ENCODE data around the gene CILP2. TPM values are rescaled to one million over a fixed set of nuclear protein-coding genes. Genes with fewer than 3 reads are reported as not detected.

Gene CILP2
- total and polyA plus RNA-seq, 4 donors = 0.08 to 0.42 (median 0.09) TPM; not detected in 1

DNA sequence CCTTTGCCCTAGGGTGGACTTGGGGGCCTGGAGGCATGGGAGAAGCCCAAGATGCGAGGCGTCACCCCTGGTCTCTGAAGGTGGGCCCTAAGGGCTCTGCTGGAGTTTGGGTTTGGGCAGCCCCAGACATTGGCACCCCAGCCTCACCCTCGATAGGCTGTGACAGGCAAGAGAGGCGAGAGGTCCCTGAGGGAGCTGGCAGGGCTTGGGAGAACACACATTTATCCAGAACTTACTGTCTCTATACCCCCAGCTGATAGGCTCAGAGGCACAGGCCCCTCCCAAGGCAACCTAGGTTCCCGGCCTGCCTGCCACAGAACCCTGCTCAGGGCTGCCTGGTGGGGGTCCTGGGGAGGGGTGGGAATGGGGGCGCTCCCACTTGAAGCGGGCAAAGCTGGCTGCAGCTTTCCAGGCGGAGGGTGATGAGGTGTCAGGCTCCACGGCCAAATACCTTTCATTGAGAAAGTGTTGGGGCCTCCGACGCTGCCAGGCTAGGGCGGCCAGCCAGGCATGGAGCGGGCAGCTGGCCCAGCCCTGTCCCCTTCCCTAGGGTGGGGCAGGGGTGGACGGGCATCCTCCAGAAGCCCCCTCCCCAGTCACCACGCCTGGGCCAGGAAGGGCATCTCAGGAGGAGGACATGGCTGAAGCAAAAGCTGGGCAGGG lies 9.7 kb downstream of the CILP2 start:
- 64% methylated on average over 15 of the region's 15 CpGs for WGBS
- Histone ChIP-seq H3K27me3 (ENCODE audit: control insufficient read depth in 4 of 4, insufficient read depth in 4 of 4, low read length in 3 of 4) (peaks cover 0 to 5% (median 0%) of the 10 kb centered on the region in 4 donors), H3K9ac (ENCODE audit: low read depth in 1 of 2, low read length in 2 of 2) (no peak overlapping the region), H3K27ac (ENCODE audit: low read depth in 1 of 2, low read length in 2 of 2) (no peak overlapping the region), H3K9me3 (ENCODE audit: control insufficient read depth in 4 of 4, low read length in 3 of 4) (no peaks in the 10 kb centered on the region), H3K4me1 (ENCODE audit: control insufficient read depth in 4 of 4, insufficient read depth in 4 of 4, low read length in 3 of 4) (no peaks in the 10 kb centered on the region), H3K4me3 (ENCODE audit: low read depth in 1 of 3, low read length in 3 of 3) (no peak overlapping the region), H3K36me3 (ENCODE audit: control insufficient read depth in 4 of 4, insufficient read depth in 3 of 4, low read depth in 1 of 4, low read length in 3 of 4) (no peaks in the 10 kb centered on the region)
- no peak for DNase-seq (ENCODE audit: low spot score)
- TF ChIP-seq RXRA (IDR thresholded peaks at IDR 0.05) (no peak), JUND (IDR thresholded peaks at IDR 0.05) (no peak), REST (IDR thresholded peaks at IDR 0.05) (no peak), GABPA (IDR thresholded peaks at IDR 0.05 in 1 of 2, conservative IDR thresholded peaks at IDR 0.05 in 1 of 2) (no peak), SP1 (IDR thresholded peaks at IDR 0.05) (no peak)

GRCh38 chr19:19548915-19549759 lies 11.1 kb downstream of the CILP2 start:
- DNase-seq (ENCODE audit: low spot score) = no peak
- no peak overlapping the region for H3K4me3 ChIP-seq (ENCODE audit: low read depth in 1 of 3, low read length in 3 of 3)
- no peak for TF ChIP-seq EGR1 (IDR thresholded peaks at IDR 0.05; ENCODE audit: low read depth in 2 of 2)
- no peak for TF ChIP-seq FOXA1 (IDR thresholded peaks at IDR 0.05)
- no peak for TF ChIP-seq YY1 (IDR thresholded peaks at IDR 0.05)
- TF ChIP-seq JUND (IDR thresholded peaks at IDR 0.05) = no peak
- no peak for TF ChIP-seq RXRA (IDR thresholded peaks at IDR 0.05)
- TF ChIP-seq NR2F2 (IDR thresholded peaks at IDR 0.05) = no peak
- TF ChIP-seq, protein P1, sequence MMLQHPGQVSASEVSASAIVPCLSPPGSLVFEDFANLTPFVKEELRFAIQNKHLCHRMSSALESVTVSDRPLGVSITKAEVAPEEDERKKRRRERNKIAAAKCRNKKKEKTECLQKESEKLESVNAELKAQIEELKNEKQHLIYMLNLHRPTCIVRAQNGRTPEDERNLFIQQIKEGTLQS (IDR thresholded peaks at IDR 0.05) = no peak
- no peak for TF ChIP-seq MAX (IDR thresholded peaks at IDR 0.05)
- no peak for TF ChIP-seq HNF4G (IDR thresholded peaks at IDR 0.05)
- no peak for TF ChIP-seq SP1 (IDR thresholded peaks at IDR 0.05)
- TF ChIP-seq FOXA2 (IDR thresholded peaks at IDR 0.05) = no peak
- TF ChIP-seq RAD21 (IDR thresholded peaks at IDR 0.05) = no peak
- TF ChIP-seq REST (IDR thresholded peaks at IDR 0.05) = no peak
- no peak for TF ChIP-seq TAF1 (conservative IDR thresholded peaks at IDR 0.05)
- TF ChIP-seq ZBTB33 (IDR thresholded peaks at IDR 0.05) = no peak
- TF ChIP-seq GABPA (IDR thresholded peaks at IDR 0.05 in 1 of 2, conservative IDR thresholded peaks at IDR 0.05 in 1 of 2) = no peak
- TF ChIP-seq, protein P2, sequence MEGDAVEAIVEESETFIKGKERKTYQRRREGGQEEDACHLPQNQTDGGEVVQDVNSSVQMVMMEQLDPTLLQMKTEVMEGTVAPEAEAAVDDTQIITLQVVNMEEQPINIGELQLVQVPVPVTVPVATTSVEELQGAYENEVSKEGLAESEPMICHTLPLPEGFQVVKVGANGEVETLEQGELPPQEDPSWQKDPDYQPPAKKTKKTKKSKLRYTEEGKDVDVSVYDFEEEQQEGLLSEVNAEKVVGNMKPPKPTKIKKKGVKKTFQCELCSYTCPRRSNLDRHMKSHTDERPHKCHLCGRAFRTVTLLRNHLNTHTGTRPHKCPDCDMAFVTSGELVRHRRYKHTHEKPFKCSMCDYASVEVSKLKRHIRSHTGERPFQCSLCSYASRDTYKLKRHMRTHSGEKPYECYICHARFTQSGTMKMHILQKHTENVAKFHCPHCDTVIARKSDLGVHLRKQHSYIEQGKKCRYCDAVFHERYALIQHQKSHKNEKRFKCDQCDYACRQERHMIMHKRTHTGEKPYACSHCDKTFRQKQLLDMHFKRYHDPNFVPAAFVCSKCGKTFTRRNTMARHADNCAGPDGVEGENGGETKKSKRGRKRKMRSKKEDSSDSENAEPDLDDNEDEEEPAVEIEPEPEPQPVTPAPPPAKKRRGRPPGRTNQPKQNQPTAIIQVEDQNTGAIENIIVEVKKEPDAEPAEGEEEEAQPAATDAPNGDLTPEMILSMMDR (IDR thresholded peaks at IDR 0.05; ENCODE audit: low read depth, low read length, missing input control) = no peak
- TF ChIP-seq HNF4A (conservative IDR thresholded peaks at IDR 0.05) = no peak
- H3K36me3 ChIP-seq (ENCODE audit: control insufficient read depth in 4 of 4, insufficient read depth in 3 of 4, low read depth in 1 of 4, low read length in 3 of 4) = no peaks in the 10 kb centered on the region
- H3K27ac ChIP-seq (ENCODE audit: low read depth in 1 of 2, low read length in 2 of 2) = no peak overlapping the region
- WGBS = 56% methylated on average over 13 of the region's 13 CpGs
- H3K4me1 ChIP-seq (ENCODE audit: control insufficient read depth in 4 of 4, insufficient read depth in 4 of 4, low read length in 3 of 4) = no peaks in the 10 kb centered on the region
- no peak overlapping the region for H3K9ac ChIP-seq (ENCODE audit: low read depth in 1 of 2, low read length in 2 of 2)
- no peaks in the 10 kb centered on the region for H3K9me3 ChIP-seq (ENCODE audit: control insufficient read depth in 4 of 4, low read length in 3 of 4)
- H3K27me3 ChIP-seq (ENCODE audit: control insufficient read depth in 4 of 4, insufficient read depth in 4 of 4, low read length in 3 of 4) = peaks cover 0 to 5% (median 0%) of the 10 kb centered on the region in 4 donors

Data from liver (tissue), 9 donors.